NT2/D1 (cell line): ENCODE measurements around the gene TIMM21.

Experiments
- DNase-seq: peaks from one replicate; pipeline ENCODE4 v3.0.0-alpha.2; 2011; ENCODE audit warnings: low read depth, low spot score
- H3K27me3 ChIP-seq: 2 replicates; pipeline ENCODE4 v1.6.0; 2011; ENCODE audit warnings: mild to moderate bottlenecking; ENCODE audit not compliant: insufficient read length, insufficient read depth
- H3K36me3 ChIP-seq: 2 replicates; pipeline ENCODE4 v1.6.1; 2011; ENCODE audit warnings: mild to moderate bottlenecking, low read length, mixed read lengths; ENCODE audit not compliant: insufficient read depth, insufficient read length
- H3K4me1 ChIP-seq: 2 replicates; pipeline ENCODE4 v1.5.1; 2011; ENCODE audit not compliant: insufficient read depth, insufficient read length
- H3K4me3 ChIP-seq: 2 replicates; pipeline ENCODE4 v1.5.1; 2011; ENCODE audit warnings: low read depth; ENCODE audit not compliant: insufficient read length
- H3K9ac ChIP-seq: 2 replicates; pipeline ENCODE4 v1.6.0; 2011; ENCODE audit warnings: low read depth; ENCODE audit not compliant: insufficient read length
- H3K9me3 ChIP-seq: 2 replicates; pipeline ENCODE4 v1.5.1; 2011; ENCODE audit warnings: mild to moderate bottlenecking, low read length; ENCODE audit not compliant: insufficient read depth
- SUZ12 ChIP-seq: IDR thresholded peaks from 2 replicates; pipeline ENCODE4 v1.6.1; 2011; ENCODE audit not compliant: insufficient read length, insufficient read depth; ENCODE audit errors: extremely low read depth
- YY1 ChIP-seq: IDR thresholded peaks from 2 replicates; pipeline ENCODE4 v1.6.1; 2011; ENCODE audit not compliant: insufficient read length, insufficient read depth
- ZNF274 ChIP-seq: IDR thresholded peaks from 2 replicates; pipeline ENCODE4 v1.6.1; 2011; ENCODE audit warnings: mild to moderate bottlenecking, low read depth, low read length

The TIMM21 gene

GRCh38 chr18:74116633-74117554, 31.4 kb upstream of the TIMM21 start:
- Histone ChIP-seq H3K9me3 (peaks cover 9% of the 10 kb centered on the region), H3K36me3 (no peaks in the 10 kb centered on the region), H3K27me3 (no peaks in the 10 kb centered on the region), H3K9ac (no peak overlapping the region), H3K4me3 (no peak overlapping the region), H3K4me1 (no peaks in the 10 kb centered on the region)
- no peak for DNase-seq
- TF ChIP-seq SUZ12: no peak
- TF ChIP-seq YY1: no peak
- no peak for TF ChIP-seq ZNF274

GRCh38 chr18:74123200-74123599, 25.1 kb upstream of the TIMM21 start:
- Histone ChIP-seq H3K36me3 (no peaks in the 10 kb centered on the region), H3K27me3 (no peaks in the 10 kb centered on the region), H3K9ac (no peak overlapping the region), H3K4me1 (no peaks in the 10 kb centered on the region), H3K9me3 (no peaks in the 10 kb centered on the region), H3K4me3 (no peak overlapping the region)
- TF ChIP-seq ZNF274: no peak
- TF ChIP-seq YY1: no peak
- no peak for TF ChIP-seq SUZ12
- DNase-seq: no peak

GRCh38 chr18:74124642-74125041, 23.7 kb upstream of the TIMM21 start:
- Histone ChIP-seq H3K4me1 (no peaks in the 10 kb centered on the region), H3K27me3 (no peaks in the 10 kb centered on the region)

GRCh38 chr18:74126684-74127655, 21.4 kb upstream of the TIMM21 start:
- H3K36me3 ChIP-seq: no peaks in the 10 kb centered on the region
- no peak overlapping the region for H3K4me3 ChIP-seq
- DNase-seq: no peak
- no peak for TF ChIP-seq ZNF274
- TF ChIP-seq YY1: no peak
- no peak for TF ChIP-seq SUZ12
- H3K9ac ChIP-seq: no peak overlapping the region
- no peaks in the 10 kb centered on the region for H3K4me1 ChIP-seq
- no peaks in the 10 kb centered on the region for H3K9me3 ChIP-seq
- no peaks in the 10 kb centered on the region for H3K27me3 ChIP-seq

More at GRCh38 chr18:74124642-74125041, 23.7 kb upstream of the TIMM21 start:
- Histone ChIP-seq H3K36me3 (no peaks in the 10 kb centered on the region), H3K4me3 (no peak overlapping the region), H3K9ac (no peak overlapping the region), H3K9me3 (no peaks in the 10 kb centered on the region)
- TF ChIP-seq SUZ12 (no peak), ZNF274 (no peak), YY1 (no peak)
- no peak for DNase-seq

DNA sequence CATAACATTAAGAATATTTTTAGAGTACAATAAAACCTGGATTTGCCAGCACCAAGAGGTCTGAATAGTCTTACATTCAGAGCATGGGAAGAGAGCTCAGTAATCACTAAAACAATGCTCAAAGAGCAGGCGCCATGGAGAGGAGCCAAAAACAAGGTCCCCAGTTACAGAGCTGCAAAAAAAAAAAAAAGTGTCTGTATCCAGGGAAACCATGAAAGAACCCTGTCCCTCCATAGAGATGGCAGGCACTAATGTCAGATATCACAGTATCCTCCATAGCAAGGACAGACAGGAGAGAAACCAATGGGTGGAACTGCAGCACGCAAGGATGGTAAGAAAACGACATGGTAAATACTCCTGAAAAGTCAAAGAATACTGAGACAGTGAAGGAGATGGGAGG, 20.2 kb upstream of the TIMM21 start:
- Histone ChIP-seq H3K4me1 (no peaks in the 10 kb centered on the region), H3K4me3 (no peak overlapping the region), H3K9ac (no peak overlapping the region), H3K9me3 (no peaks in the 10 kb centered on the region), H3K36me3 (no peaks in the 10 kb centered on the region), H3K27me3 (no peaks in the 10 kb centered on the region)
- TF ChIP-seq ZNF274 (no peak), YY1 (no peak), SUZ12 (no peak)
- no peak for DNase-seq

- Histone ChIP-seq H3K9ac (no peak overlapping the region), H3K4me3 (no peak overlapping the region), H3K4me1 (no peaks in the 10 kb centered on the region), H3K27me3 (no peaks in the 10 kb centered on the region), H3K9me3 (no peaks in the 10 kb centered on the region; the same call in 1 of the 2 replicates), H3K36me3 (no peaks in the 10 kb centered on the region)
- DNase-seq: no peak
- TF ChIP-seq SUZ12: no peak
- no peak for TF ChIP-seq ZNF274
- no peak for TF ChIP-seq YY1
Observed at GRCh38 chr18:74131124-74131523, 17.2 kb upstream of the TIMM21 start.
